SKM-1 treated with dmso at 0.1 percent for 144 hours (cell line): ENCODE measurements around the gene C10orf53.

Experiments
- DNase-seq: peaks from one replicate; lab custom pipeline; 2025; ENCODE audit not compliant: unreplicated experiment; lab: John Stamatoyannopoulos, UW

Gene C10orf53

GRCh38 chr10:49736564-49737113 lies 57.2 kb downstream of the C10orf53 start:
- DNase-seq = no peak

DNA sequence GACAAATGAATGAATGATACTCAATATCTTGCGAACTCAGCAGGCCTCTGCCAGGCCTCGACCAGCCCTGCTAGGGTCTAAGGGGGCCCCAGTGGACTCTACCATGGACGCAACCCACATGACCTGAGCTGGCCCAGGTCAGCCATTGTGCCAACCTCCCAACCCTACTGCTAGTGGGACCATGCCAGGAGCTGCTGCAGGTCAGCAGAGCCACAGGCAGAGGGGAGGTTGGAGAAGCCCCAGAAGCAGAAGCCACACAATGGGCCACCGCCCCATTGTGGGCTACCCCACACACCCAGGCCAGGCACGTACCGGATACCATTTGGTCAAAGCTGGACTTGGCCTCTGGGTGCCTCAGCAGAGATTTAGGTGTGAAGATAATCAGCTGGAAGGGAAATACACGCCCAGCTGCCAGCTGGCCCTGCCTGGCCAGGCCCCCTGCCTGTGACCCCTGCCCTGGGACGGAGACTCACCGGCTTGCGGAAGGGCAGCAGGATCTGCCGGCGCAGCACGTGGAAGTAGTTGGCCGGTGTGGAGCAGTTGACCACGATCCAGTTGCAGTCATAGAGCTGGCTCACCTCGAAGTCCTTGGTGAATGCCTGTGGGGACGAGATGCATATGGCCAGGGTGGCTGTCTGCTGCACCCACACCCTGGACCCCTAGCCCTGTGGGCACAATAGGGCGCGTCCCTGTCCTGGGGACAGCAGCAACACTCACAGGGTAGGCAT lies 58.2 kb downstream of the C10orf53 start:
- no peak for DNase-seq

- DNase-seq = no peak
Measured at GRCh38 chr10:49738616-49739360, 59.3 kb downstream of the C10orf53 start.

DNA sequence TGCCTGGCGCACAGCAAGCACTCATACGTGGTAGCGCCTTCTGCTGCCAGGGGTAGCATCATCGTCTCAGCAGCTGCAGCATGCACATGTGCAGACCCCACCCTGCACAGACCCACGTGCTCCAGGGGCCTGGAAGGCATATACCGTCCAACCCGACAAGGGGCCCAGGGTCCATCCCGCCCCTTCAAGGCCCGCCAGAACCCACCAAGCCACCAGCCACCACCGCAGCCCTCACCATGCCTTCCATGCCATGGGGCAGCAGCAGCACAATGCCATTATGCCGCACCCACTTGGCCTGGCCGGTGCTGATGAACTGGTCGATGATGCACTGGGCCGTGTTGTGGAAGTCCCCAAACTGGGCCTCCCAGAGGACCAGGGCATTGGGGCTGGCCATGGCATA lies 60.0 kb downstream of the C10orf53 start:
- no peak for DNase-seq

- DNase-seq = no peak
Measured at GRCh38 chr10:49740346-49741107, 61.1 kb downstream of the C10orf53 start.

DNA sequence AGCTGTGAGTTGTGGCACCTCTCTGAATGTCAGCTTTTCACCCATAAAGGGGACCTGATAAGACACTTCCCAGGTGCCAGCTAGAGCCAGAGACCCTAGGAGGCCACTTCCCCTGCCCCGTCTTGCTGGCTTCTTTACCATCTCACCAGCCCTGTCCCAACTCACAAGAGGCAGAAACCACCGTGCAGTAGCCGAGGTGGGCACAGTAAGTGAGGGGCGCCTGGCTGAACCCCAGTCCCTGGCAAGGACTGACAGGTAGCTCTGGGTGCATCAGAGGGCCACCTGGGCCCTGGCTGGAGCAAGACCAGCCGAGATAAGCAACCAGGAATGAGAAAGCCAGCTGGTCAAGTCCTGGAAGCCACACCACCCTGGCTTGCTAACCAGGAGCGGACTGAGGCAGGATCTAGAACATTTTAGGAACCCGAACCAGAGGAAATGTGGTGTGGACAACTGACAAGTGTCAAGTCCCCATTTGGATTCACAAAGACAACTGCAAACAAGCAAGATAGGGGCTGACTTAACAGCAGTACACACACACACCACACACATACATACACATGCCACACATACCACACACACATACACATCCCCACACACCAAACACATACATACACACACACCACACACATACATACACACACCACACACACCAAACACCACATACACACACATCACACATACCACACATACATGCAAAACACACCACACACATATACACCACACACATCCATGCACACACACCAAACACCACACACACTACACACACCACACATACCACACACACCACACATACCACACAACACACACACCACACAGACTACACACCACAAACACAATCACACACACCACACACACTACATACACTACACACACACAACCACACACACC lies 61.9 kb downstream of the C10orf53 start:
- DNase-seq = no peak

GRCh38 chr10:49742683-49743463 lies 63.4 kb downstream of the C10orf53 start:
- DNase-seq = no peak

DNA sequence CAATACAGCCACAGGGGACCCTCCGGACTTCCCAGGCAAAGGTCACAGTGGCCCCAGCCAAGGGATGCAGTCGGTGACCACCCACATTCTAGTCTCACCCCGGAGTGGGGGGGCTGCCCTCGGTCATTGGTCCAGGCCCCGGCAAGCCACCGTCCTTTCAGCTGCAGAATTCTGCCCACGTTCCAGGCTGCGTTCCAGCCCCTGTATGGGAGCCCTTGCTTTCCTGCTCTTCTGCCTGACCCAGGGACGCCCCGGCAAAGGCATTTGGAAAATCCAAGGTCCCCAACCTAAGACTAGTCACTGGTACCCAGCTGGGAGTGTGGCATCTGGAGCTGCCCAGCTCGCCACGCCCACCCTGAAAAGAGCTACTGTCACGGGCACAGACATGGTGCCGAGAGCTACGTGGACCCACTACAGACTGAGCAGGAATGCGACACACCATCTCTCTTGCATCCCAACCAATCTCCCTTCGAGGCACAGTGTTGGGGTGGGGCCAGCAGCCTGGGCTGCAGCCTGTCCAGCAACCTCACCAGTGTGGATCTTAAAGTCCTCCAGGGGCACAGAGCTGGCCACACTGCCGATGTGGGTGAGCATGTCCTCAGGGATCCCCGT lies 64.1 kb downstream of the C10orf53 start:
- no peak for DNase-seq

GRCh38 chr10:49744091-49744685 lies 64.7 kb downstream of the C10orf53 start:
- DNase-seq = no peak

DNA sequence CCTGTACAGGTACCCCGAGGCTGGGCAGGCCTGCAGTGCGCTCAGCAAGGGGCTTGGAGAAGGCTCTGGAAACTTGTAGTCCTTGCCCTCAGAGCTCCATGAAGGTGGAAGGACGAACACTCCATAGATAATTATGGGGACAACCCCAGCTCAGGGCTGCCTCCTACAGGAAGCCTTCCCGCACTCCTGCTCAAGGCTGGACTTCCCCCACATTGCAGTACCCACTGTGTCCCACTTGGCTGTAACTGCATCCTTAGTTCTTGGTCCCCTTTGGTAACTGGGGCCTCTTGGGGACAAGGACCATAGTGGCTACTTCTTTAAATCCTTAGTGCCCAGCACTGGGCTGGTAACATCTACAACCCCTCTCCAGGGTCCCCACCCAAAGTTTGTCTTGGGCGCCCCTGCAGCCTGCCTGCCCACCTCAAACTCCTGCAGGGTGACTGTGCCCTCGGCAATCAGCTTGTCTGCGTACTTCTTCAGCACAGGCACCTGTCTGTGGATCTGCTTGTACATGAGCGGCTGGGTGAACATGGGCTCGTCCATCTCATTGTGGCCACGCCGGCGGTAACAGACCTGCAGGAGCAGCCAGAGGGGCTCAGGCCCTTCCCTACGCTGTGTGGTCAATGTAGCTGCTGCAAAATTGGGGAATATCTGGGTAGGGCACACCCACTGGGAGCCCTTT lies 65.6 kb downstream of the C10orf53 start:
- DNase-seq = no peak

- no peak for DNase-seq
Measured at GRCh38 chr10:49745756-49746155, 66.3 kb downstream of the C10orf53 start.

- DNase-seq = no peak
Measured at GRCh38 chr10:49746626-49747302, 67.3 kb downstream of the C10orf53 start.
